Measurements from ENCODE around the gene GAN.

Gene GAN

GRCh38 chr16:81314603-81315270 lies at the start of gene GAN:
TSS of gene GAN (plus strand) at chr16:81314962. CDS start at chr16:81315114, 152 bp downstream.
- Histone ChIP-seq H3K9me3 (ENCODE audit: control insufficient read depth in 2 of 2, low read length in 2 of 2) (no peaks in the 10 kb centered on the region), H3K27ac (ENCODE audit: low read depth in 2 of 2, low read length in 2 of 2) (peak within 1 kb of the TSS; percentile 94 to 95), H3K9ac (ENCODE audit: low read depth in 1 of 2, low read length in 2 of 2) (peak within 1 kb of the TSS; percentile 80 to 98), H3K4me3 (ENCODE audit: low read length in 2 of 2) (peak within 1 kb of the TSS; percentile 85 to 98), H3K27me3 (ENCODE audit: control insufficient read depth in 2 of 2, insufficient read depth in 2 of 2, low read length in 2 of 2) (no peaks in the 10 kb centered on the region), H3K4me1 (ENCODE audit: control insufficient read depth in 2 of 2, insufficient read depth in 2 of 2, low read length in 2 of 2) (peaks cover 12 to 19% of the 10 kb centered on the region in 2 donors), H3K36me3 (ENCODE audit: control insufficient read depth in 2 of 2, insufficient read depth in 2 of 2, low read length in 2 of 2) (no peaks in the 10 kb centered on the region)

- H3K27ac ChIP-seq (ENCODE audit: low read depth in 2 of 2, low read length in 2 of 2), result no peak overlapping the region
- H3K4me1 ChIP-seq (ENCODE audit: control insufficient read depth in 2 of 2, insufficient read depth in 2 of 2, low read length in 2 of 2), result peaks cover 16 to 18% of the 10 kb centered on the region in 2 donors
- no peaks in the 10 kb centered on the region for H3K36me3 ChIP-seq (ENCODE audit: control insufficient read depth in 2 of 2, insufficient read depth in 2 of 2, low read length in 2 of 2)
- H3K27me3 ChIP-seq (ENCODE audit: control insufficient read depth in 2 of 2, insufficient read depth in 2 of 2, low read length in 2 of 2), result no peaks in the 10 kb centered on the region
- no peak overlapping the region for H3K4me3 ChIP-seq (ENCODE audit: low read length in 2 of 2)
- H3K9ac ChIP-seq (ENCODE audit: low read depth in 1 of 2, low read length in 2 of 2), result no peak overlapping the region
- no peaks in the 10 kb centered on the region for H3K9me3 ChIP-seq (ENCODE audit: control insufficient read depth in 2 of 2, low read length in 2 of 2)
Observed at GRCh38 chr16:81265052-81265451, 49.7 kb upstream of the GAN start.

GRCh38 chr16:81265658-81266451 lies 48.9 kb upstream of the GAN start:
- peak overlapping the region; percentile 42 to 46 for H3K4me3 ChIP-seq (ENCODE audit: low read length in 2 of 2)
- peak overlapping the region; percentile 87 to 90 for H3K27ac ChIP-seq (ENCODE audit: low read depth in 2 of 2, low read length in 2 of 2)
- no peaks in the 10 kb centered on the region for H3K36me3 ChIP-seq (ENCODE audit: control insufficient read depth in 2 of 2, insufficient read depth in 2 of 2, low read length in 2 of 2)
- no peaks in the 10 kb centered on the region for H3K27me3 ChIP-seq (ENCODE audit: control insufficient read depth in 2 of 2, insufficient read depth in 2 of 2, low read length in 2 of 2)
- H3K4me1 ChIP-seq (ENCODE audit: control insufficient read depth in 2 of 2, insufficient read depth in 2 of 2, low read length in 2 of 2), result peaks cover 16 to 18% of the 10 kb centered on the region in 2 donors
- H3K9me3 ChIP-seq (ENCODE audit: control insufficient read depth in 2 of 2, low read length in 2 of 2), result no peaks in the 10 kb centered on the region
- peak overlapping the region; percentile 48 to 63 for H3K9ac ChIP-seq (ENCODE audit: low read depth in 1 of 2, low read length in 2 of 2)

GRCh38 chr16:81266680-81267095 lies 48.1 kb upstream of the GAN start:
- Histone ChIP-seq H3K27ac (ENCODE audit: low read depth in 2 of 2, low read length in 2 of 2) (peak overlapping the region; percentile 87 to 90), H3K4me1 (ENCODE audit: control insufficient read depth in 2 of 2, insufficient read depth in 2 of 2, low read length in 2 of 2) (peaks cover 16 to 18% of the 10 kb centered on the region in 2 donors), H3K27me3 (ENCODE audit: control insufficient read depth in 2 of 2, insufficient read depth in 2 of 2, low read length in 2 of 2) (no peaks in the 10 kb centered on the region), H3K36me3 (ENCODE audit: control insufficient read depth in 2 of 2, insufficient read depth in 2 of 2, low read length in 2 of 2) (no peaks in the 10 kb centered on the region), H3K9me3 (ENCODE audit: control insufficient read depth in 2 of 2, low read length in 2 of 2) (no peaks in the 10 kb centered on the region), H3K4me3 (ENCODE audit: low read length in 2 of 2) (peak overlapping the region; percentile 42 to 46), H3K9ac (ENCODE audit: low read depth in 1 of 2, low read length in 2 of 2) (peak overlapping the region; percentile 48 to 63)

- no peak overlapping the region for H3K27ac ChIP-seq (ENCODE audit: low read depth in 2 of 2, low read length in 2 of 2)
- H3K4me3 ChIP-seq (ENCODE audit: low read length in 2 of 2), result no peak overlapping the region
- peaks cover 21 to 24% of the 10 kb centered on the region in 2 donors for H3K4me1 ChIP-seq (ENCODE audit: control insufficient read depth in 2 of 2, insufficient read depth in 2 of 2, low read length in 2 of 2)
- H3K9me3 ChIP-seq (ENCODE audit: control insufficient read depth in 2 of 2, low read length in 2 of 2), result no peaks in the 10 kb centered on the region
- H3K9ac ChIP-seq (ENCODE audit: low read depth in 1 of 2, low read length in 2 of 2), result no peak overlapping the region
- H3K36me3 ChIP-seq (ENCODE audit: control insufficient read depth in 2 of 2, insufficient read depth in 2 of 2, low read length in 2 of 2), result no peaks in the 10 kb centered on the region
- no peaks in the 10 kb centered on the region for H3K27me3 ChIP-seq (ENCODE audit: control insufficient read depth in 2 of 2, insufficient read depth in 2 of 2, low read length in 2 of 2)
Observed at GRCh38 chr16:81268509-81268908, 46.3 kb upstream of the GAN start.

- Histone ChIP-seq H3K27me3 (ENCODE audit: control insufficient read depth in 2 of 2, insufficient read depth in 2 of 2, low read length in 2 of 2) (no peaks in the 10 kb centered on the region), H3K9me3 (ENCODE audit: control insufficient read depth in 2 of 2, low read length in 2 of 2) (no peaks in the 10 kb centered on the region), H3K36me3 (ENCODE audit: control insufficient read depth in 2 of 2, insufficient read depth in 2 of 2, low read length in 2 of 2) (no peaks in the 10 kb centered on the region), H3K4me3 (ENCODE audit: low read length in 2 of 2) (no peak overlapping the region), H3K27ac (ENCODE audit: low read depth in 2 of 2, low read length in 2 of 2) (peak overlapping the region; percentile 90 to 93), H3K4me1 (ENCODE audit: control insufficient read depth in 2 of 2, insufficient read depth in 2 of 2, low read length in 2 of 2) (peaks cover 33 to 43% of the 10 kb centered on the region in 2 donors), H3K9ac (ENCODE audit: low read depth in 1 of 2, low read length in 2 of 2) (peak overlapping the region; percentile 60 to 66)
Observed at GRCh38 chr16:81273223-81273950, 41.4 kb upstream of the GAN start.

- peak overlapping the region; percentile 93 to 94 for H3K27ac ChIP-seq (ENCODE audit: low read depth in 2 of 2, low read length in 2 of 2)
- peak overlapping the region in 1 of 2 donors; percentile 51 for H3K9ac ChIP-seq (ENCODE audit: low read depth in 1 of 2, low read length in 2 of 2)
- no peaks in the 10 kb centered on the region for H3K9me3 ChIP-seq (ENCODE audit: control insufficient read depth in 2 of 2, low read length in 2 of 2)
- no peaks in the 10 kb centered on the region for H3K36me3 ChIP-seq (ENCODE audit: control insufficient read depth in 2 of 2, insufficient read depth in 2 of 2, low read length in 2 of 2)
- peaks cover 33 to 43% of the 10 kb centered on the region in 2 donors for H3K4me1 ChIP-seq (ENCODE audit: control insufficient read depth in 2 of 2, insufficient read depth in 2 of 2, low read length in 2 of 2)
- no peaks in the 10 kb centered on the region for H3K27me3 ChIP-seq (ENCODE audit: control insufficient read depth in 2 of 2, insufficient read depth in 2 of 2, low read length in 2 of 2)
- peak overlapping the region in 1 of 2 donors; percentile 13 for H3K4me3 ChIP-seq (ENCODE audit: low read length in 2 of 2)
Observed at GRCh38 chr16:81275064-81275532, 39.7 kb upstream of the GAN start.

GRCh38 chr16:81275795-81276194 lies 39.0 kb upstream of the GAN start:
- Histone ChIP-seq H3K36me3 (ENCODE audit: control insufficient read depth in 2 of 2, insufficient read depth in 2 of 2, low read length in 2 of 2) (no peaks in the 10 kb centered on the region), H3K4me1 (ENCODE audit: control insufficient read depth in 2 of 2, insufficient read depth in 2 of 2, low read length in 2 of 2) (peaks cover 33 to 47% of the 10 kb centered on the region in 2 donors), H3K9ac (ENCODE audit: low read depth in 1 of 2, low read length in 2 of 2) (peak overlapping the region in 1 of 2 donors; percentile 51)

GRCh38 chr16:81276323-81276722 lies 38.4 kb upstream of the GAN start:
- Histone ChIP-seq H3K4me1 (ENCODE audit: control insufficient read depth in 2 of 2, insufficient read depth in 2 of 2, low read length in 2 of 2) (peaks cover 33 to 47% of the 10 kb centered on the region in 2 donors), H3K27me3 (ENCODE audit: control insufficient read depth in 2 of 2, insufficient read depth in 2 of 2, low read length in 2 of 2) (no peaks in the 10 kb centered on the region), H3K4me3 (ENCODE audit: low read length in 2 of 2) (peak overlapping the region in 1 of 2 donors; percentile 3), H3K9ac (ENCODE audit: low read depth in 1 of 2, low read length in 2 of 2) (peak overlapping the region in 1 of 2 donors; percentile 38), H3K9me3 (ENCODE audit: control insufficient read depth in 2 of 2, low read length in 2 of 2) (no peaks in the 10 kb centered on the region), H3K27ac (ENCODE audit: low read depth in 2 of 2, low read length in 2 of 2) (peak overlapping the region; percentile 93 to 94), H3K36me3 (ENCODE audit: control insufficient read depth in 2 of 2, insufficient read depth in 2 of 2, low read length in 2 of 2) (no peaks in the 10 kb centered on the region)

More at GRCh38 chr16:81275795-81276194, 39.0 kb upstream of the GAN start:
- no peaks in the 10 kb centered on the region for H3K9me3 ChIP-seq (ENCODE audit: control insufficient read depth in 2 of 2, low read length in 2 of 2)
- H3K4me3 ChIP-seq (ENCODE audit: low read length in 2 of 2), result peak overlapping the region in 1 of 2 donors; percentile 3
- H3K27ac ChIP-seq (ENCODE audit: low read depth in 2 of 2, low read length in 2 of 2), result peak overlapping the region; percentile 93 to 94
- H3K27me3 ChIP-seq (ENCODE audit: control insufficient read depth in 2 of 2, insufficient read depth in 2 of 2, low read length in 2 of 2), result no peaks in the 10 kb centered on the region

All from mucosa of rectum (tissue), 2 donors.